Effector memory CD8-positive, alpha-beta T cell (primary cell): ENCODE measurements around the gene PMPCB.
"Not testable (repeated sequence)": the region's sequence is repeated elsewhere in the genome, so short reads cannot be mapped to it uniquely, and the experiment has no call there.

Experiments
- ATAC-seq: fragments of 150-1000 bp; cut with Tn5 transposase; replicated peaks from 2 replicates; pipeline ENCODE4 v1.10.0; 2021; ENCODE audit warnings: mild to moderate bottlenecking, moderate library complexity
- DNase-seq, 3 experiments: peaks; one replicate each; pipeline ENCODE4 v3.0.0; 2021
- H3K27ac Mint-ChIP-seq, 2 donors: one replicate each; pipeline ENCODE4 v1.8.0; 2022; ENCODE audit warnings: mild to moderate bottlenecking in 2 of 2, mixed read lengths in 2 of 2, moderate library complexity in 2 of 2
- H3K27me3 Mint-ChIP-seq, 2 donors: one replicate each; pipeline ENCODE4 v1.8.0; 2022; ENCODE audit warnings: mixed read lengths in 2 of 2
- H3K36me3 Mint-ChIP-seq: one replicate; pipeline ENCODE4 v1.8.0; 2022; ENCODE audit warnings: mild to moderate bottlenecking, moderate library complexity, mixed read lengths; ENCODE audit not compliant: insufficient read depth
- H3K4me1 Mint-ChIP-seq, 2 donors: one replicate each; pipeline ENCODE4 v1.8.0; 2022; ENCODE audit warnings: low read depth in 2 of 2, mixed read lengths in 2 of 2
- H3K4me3 Mint-ChIP-seq, 2 donors: one replicate each; pipeline ENCODE4 v1.8.0; 2022; ENCODE audit warnings: mild to moderate bottlenecking in 2 of 2, mixed read lengths in 2 of 2, moderate library complexity in 2 of 2
- H3K9me3 Mint-ChIP-seq, 2 donors: one replicate each; pipeline ENCODE4 v1.8.0; 2022; ENCODE audit warnings: mixed read lengths in 2 of 2
- total RNA-seq, 9 experiments: gene quantifications; one replicate each; lab custom pipeline; 2026; lab: John Stamatoyannopoulos, UW

Gene PMPCB, protein sequence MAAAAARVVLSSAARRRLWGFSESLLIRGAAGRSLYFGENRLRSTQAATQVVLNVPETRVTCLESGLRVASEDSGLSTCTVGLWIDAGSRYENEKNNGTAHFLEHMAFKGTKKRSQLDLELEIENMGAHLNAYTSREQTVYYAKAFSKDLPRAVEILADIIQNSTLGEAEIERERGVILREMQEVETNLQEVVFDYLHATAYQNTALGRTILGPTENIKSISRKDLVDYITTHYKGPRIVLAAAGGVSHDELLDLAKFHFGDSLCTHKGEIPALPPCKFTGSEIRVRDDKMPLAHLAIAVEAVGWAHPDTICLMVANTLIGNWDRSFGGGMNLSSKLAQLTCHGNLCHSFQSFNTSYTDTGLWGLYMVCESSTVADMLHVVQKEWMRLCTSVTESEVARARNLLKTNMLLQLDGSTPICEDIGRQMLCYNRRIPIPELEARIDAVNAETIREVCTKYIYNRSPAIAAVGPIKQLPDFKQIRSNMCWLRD
- 85.1 to 143 (median 121) reads per million in 9 experiments for total RNA-seq

DNA sequence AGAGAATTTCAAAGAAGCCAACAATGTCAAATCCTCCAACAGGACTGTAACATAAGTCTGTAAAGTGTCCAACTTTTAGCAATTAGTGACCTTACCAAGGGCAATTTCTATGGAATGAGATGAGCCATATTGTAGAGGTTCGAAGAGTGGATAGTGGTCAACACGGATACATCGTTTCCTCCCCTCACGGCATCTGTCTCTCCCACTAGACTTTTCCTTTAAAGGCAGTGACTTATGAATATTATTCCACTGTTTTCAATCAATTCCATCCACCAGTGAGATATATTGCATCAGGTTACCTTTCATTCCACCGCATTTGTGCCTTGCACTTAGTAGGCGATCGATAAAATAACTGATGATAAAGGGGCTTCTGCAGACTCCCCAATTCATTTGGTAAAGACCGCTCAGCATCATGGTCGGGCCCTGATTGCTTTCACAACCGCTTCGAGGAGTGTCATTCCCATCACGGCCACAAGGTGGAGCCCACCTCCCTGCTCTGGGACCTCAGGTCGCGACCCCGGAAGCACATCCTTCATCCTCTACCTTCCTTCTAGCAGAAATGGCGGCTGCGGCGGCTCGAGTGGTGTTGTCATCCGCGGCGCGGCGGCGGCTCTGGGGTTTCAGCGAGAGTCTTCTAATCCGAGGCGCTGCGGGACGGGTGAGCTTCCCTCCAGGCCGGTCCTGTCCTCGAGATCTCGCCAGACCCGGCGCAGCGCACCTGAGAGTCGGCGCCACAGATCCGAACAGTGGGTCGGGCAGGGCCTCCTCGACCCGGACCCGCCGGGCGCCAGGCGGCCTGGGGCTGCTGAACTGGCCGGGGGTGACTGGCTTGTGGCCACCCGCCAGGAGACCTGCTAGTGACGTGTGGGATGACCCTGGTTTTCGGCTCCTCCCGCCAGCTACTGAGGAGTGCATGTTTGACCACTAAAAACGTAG lies at the start of gene PMPCB:
PMPCB (plus strand) TSS at position 535 of the 936 bp plus-strand sequence; CDS start at position 560, 25 bp downstream.
- Mint-ChIP-seq H3K4me3 (peak within 1 kb of the TSS; percentile 86), H3K9me3 (no peaks in the 10 kb centered on the region), H3K4me1 (peaks cover 17 to 29% of the 10 kb centered on the region in 2 donors), H3K27ac (peak within 1 kb of the TSS; percentile 75 to 93), H3K27me3 (peaks cover 0 to 9% of the 10 kb centered on the region in 2 donors), H3K36me3 (peaks cover 43% of the 10 kb centered on the region)
- ATAC-seq (peak; percentile 97), DNase-seq (peak; percentile 96 to 97 (median 97))

DNA sequence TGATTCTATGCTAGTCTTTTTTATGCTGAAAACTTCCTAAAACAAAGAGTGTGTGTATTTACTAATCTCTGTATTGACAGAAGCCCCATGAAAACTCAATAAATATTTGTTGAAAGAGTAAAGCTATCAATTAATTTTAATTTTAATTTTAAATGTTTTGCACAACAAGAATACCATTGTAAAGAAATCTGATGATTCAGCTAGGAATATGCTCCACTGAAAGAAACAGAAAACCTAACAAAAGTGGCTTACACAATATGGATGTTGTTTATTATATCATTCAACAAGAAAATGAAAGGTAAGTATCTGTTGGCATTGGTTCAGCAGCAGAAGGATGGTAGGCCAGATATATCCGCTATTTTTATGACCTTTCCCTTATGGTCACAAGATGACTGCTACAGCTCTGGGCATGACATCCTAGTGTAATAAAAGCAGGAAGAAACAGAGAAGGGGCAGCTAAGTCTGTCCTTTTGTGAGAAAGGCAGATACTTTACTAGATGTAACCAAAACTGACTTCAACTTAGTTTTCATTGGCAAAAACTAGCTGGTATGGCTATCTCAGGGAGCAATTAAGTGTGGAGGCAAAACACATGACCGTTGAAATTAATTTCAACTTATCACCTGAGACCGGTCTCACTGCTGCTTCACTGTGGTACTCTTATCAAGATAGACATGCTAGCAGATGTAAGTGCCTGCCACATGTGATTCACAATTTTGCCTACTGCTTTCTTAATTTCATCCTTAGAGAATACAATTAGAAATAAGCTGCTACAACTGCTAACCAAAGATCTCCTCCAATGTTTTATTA lies 43.3 kb upstream of the PMPCB start:
- H3K36me3 Mint-ChIP-seq, H3K27ac Mint-ChIP-seq, H3K27me3 Mint-ChIP-seq, DNase-seq, H3K4me3 Mint-ChIP-seq, H3K9me3 Mint-ChIP-seq, H3K4me1 Mint-ChIP-seq, ATAC-seq: not testable (repeated sequence)

DNA sequence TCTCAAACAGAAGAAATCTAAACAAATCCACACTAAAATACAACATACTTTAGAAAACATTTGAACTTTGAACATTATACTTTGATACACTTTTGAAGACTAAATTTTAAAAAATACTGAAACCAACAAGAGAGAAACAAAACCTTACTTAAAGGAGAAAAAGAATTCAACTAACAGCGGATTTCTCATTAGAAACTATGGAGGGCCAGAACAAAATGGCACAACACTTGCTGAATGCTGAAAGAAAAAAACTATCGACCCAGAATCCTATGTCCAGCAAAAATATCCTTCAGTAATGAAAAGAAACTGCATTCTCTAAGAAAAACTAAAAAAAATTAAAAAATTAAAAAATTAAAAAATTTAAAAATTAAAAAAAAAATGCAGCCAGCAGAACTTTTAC lies 33.2 kb upstream of the PMPCB start:
- not testable (repeated sequence) for H3K4me1 Mint-ChIP-seq, ATAC-seq, H3K4me3 Mint-ChIP-seq, H3K36me3 Mint-ChIP-seq, H3K27me3 Mint-ChIP-seq, H3K9me3 Mint-ChIP-seq, DNase-seq, H3K27ac Mint-ChIP-seq

DNA sequence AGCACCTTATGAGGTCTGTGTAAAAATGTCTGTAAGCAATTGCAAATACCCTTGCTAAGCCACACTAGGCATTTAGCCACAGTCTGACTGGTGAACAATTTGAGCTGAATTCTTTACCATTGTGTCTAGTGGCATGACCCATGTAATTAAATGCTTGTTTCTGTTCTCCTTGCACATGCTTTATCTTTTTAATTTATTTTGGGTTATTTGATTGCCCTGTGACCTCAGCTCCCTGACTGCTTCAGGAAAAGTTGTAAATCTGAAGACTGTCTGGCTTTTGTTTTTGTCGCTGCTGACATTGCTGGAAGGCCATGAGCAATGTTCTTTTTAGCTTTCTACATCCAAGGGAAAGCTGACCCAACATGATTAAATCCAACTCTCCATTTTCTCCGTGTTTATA lies 31.0 kb upstream of the PMPCB start:
- not testable (repeated sequence) for H3K27ac Mint-ChIP-seq, H3K36me3 Mint-ChIP-seq, H3K9me3 Mint-ChIP-seq, H3K4me3 Mint-ChIP-seq, H3K27me3 Mint-ChIP-seq, DNase-seq, ATAC-seq, H3K4me1 Mint-ChIP-seq

DNA sequence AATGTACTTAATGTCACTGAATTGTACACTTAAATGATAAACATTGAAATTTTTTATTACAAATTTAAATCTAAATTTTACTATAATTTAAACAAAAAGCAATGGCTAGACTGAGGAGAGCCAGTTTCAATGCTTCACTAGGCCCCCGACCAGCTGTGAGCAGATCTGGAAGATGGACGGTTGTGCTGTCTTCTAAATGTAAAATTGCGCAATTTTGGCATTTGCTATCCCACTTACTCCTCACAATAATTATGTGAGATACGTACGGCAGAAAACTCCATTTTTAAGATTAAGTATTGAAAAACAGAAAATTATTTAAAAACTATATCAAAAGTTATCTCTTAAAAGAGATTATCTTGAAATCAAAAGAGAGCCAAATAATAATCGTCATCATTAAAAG lies 23.9 kb upstream of the PMPCB start:
- not testable (repeated sequence) for H3K4me3 Mint-ChIP-seq, DNase-seq, H3K27ac Mint-ChIP-seq, ATAC-seq, H3K9me3 Mint-ChIP-seq, H3K36me3 Mint-ChIP-seq, H3K4me1 Mint-ChIP-seq, H3K27me3 Mint-ChIP-seq

DNA sequence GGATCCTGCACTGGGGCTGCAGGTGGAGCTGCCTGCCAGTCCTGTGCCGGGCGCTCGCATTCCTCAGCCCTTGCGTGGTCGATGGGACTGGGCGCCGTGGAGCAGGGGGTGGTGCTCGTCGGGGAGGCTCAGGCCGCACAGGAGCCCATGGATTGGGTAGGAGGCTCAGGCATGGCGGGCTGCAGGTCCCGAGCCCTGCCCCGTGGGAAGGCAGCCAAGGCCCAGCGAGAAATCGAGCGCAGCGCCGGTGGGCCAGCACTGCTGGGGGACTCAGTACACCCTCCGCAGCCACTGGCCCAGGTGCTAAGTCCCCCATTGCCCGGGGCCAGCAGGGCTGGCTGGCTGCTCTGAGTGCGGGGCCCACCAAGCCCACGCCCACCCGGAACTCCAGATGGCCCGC lies 22.4 kb upstream of the PMPCB start:
- DNase-seq, ATAC-seq, H3K4me3 Mint-ChIP-seq, H3K27ac Mint-ChIP-seq, H3K9me3 Mint-ChIP-seq, H3K36me3 Mint-ChIP-seq, H3K27me3 Mint-ChIP-seq: not testable (repeated sequence)
- H3K4me1 Mint-ChIP-seq: peaks cover 11 to 12% of the 10 kb centered on the region in 2 donors

DNA sequence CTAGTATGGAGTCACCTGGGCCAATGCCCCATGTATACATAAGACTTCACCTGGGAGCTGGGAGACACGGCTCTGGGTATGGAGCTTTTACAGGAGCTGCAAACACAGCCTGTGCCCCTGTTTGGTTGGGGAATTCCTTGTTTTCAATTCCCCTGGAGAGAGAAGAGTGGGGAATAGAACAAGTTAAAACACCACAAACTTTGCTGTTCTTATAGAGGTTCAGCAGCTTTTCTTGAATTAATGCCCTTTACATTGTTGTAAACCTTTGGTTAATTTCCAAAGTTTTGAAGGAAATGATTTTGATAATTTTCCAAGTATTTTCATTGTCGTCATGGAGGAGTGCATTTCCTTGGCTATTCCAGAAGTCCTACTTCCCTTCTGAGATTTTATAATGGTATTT lies 19.0 kb upstream of the PMPCB start:
- not testable (repeated sequence) for H3K9me3 Mint-ChIP-seq, DNase-seq, ATAC-seq, H3K27me3 Mint-ChIP-seq
- Mint-ChIP-seq H3K36me3 (peaks cover 15% of the 10 kb centered on the region), H3K4me3 (peak overlapping the region in 1 of 2 donors; percentile 14), H3K27ac (peak overlapping the region in 1 of 2 donors; percentile 41), H3K4me1 (peaks cover 22 to 25% of the 10 kb centered on the region in 2 donors)

DNA sequence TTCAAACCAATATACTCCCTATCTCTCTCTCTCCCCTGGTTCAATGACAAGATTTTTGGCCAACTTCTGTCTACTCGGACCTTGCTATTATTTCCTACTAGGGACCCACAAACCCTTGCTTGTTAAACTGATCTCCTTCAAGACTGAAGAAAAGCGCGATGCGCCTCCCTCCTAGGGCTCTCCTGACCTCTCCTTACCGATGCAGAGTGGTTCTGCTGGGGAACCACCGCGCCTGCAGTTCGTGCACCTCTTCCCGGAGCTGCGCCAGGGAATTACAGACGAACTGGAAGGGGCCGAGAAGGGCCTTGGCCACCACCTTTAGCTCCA lies 17.6 kb upstream of the PMPCB start:
- Mint-ChIP-seq H3K27ac (peak overlapping the region; percentile 88 to 98), H3K36me3 (peaks cover 15% of the 10 kb centered on the region), H3K4me1 (peaks cover 22 to 25% of the 10 kb centered on the region in 2 donors), H3K4me3 (peak overlapping the region; percentile 80 to 94)
- DNase-seq (peak in 1 of 3 experiments; percentile 37), ATAC-seq (peak; percentile 18)
- not testable (repeated sequence) for H3K27me3 Mint-ChIP-seq, H3K9me3 Mint-ChIP-seq

DNA sequence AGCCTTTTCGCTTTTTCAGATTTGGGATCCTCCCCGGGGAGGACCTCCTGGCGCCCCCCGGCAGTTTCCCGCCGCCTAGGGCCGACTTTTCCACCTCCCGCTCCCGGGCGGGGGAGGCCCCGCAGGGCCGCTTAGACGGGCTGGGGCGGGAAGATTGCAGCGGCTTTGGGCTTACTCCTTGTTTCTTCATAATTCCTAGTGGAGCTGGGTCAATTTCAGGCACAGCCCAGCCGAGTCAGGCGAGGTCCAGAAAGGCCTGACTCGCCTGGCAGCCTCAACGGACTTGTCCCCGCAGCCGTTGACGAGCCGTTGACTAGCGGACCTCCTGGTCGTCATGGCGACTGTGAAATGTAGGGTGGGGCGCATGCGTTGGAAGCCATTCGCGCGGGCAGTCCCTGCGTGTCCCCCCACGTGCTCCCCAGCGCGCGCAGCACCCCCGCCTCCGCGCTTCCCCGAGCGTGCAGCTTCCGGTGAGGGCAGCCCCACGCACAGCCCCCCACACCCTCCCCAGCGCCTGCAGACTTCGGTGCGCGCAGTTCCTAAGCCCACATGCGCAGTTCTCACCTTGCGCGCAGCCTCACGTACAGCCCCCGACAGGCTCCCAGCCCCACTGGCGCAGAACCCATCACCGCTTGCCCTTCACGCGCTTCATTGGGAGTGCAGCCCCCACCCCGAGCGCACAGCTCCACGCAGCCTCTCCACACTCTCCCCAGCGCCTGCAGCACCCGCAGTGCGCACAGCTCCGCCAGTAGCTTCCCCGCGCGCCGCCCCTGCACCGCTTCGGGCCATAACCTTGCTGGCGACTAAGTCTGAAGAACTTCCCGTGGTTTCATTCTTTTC lies 17.1 kb upstream of the PMPCB start:
- ATAC-seq: peak; percentile 92
- peak overlapping the region; percentile 80 to 94 for H3K4me3 Mint-ChIP-seq
- H3K4me1 Mint-ChIP-seq: peaks cover 22 to 25% of the 10 kb centered on the region in 2 donors
- not testable (repeated sequence) for H3K27me3 Mint-ChIP-seq, H3K9me3 Mint-ChIP-seq
- DNase-seq: peak; percentile 93 to 94 (median 93)
- H3K27ac Mint-ChIP-seq: peak overlapping the region; percentile 88 to 98
- peaks cover 15% of the 10 kb centered on the region for H3K36me3 Mint-ChIP-seq

DNA sequence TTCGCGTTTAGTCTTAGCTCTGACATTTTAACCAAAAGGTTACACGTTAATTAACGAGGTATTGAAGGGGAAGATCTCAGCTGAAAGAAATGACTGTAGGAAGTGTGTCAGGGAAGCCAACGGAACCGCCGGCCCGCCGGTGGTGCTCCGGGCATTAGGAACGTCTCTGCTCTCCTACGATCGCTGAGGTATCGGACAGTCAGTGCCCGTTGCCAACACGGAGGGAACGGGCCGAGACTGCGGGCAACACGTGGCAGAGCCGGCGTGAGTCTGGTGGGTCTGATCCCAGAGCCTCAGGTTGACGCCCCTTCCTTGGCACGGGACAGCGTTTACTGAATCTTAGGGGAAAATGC lies 16.5 kb upstream of the PMPCB start:
- not testable (repeated sequence) for ATAC-seq, H3K27me3 Mint-ChIP-seq, DNase-seq, H3K9me3 Mint-ChIP-seq
- peak overlapping the region; percentile 88 to 98 for H3K27ac Mint-ChIP-seq
- peaks cover 15% of the 10 kb centered on the region for H3K36me3 Mint-ChIP-seq
- peak overlapping the region; percentile 80 to 94 for H3K4me3 Mint-ChIP-seq
- H3K4me1 Mint-ChIP-seq: peaks cover 22 to 25% of the 10 kb centered on the region in 2 donors

DNA sequence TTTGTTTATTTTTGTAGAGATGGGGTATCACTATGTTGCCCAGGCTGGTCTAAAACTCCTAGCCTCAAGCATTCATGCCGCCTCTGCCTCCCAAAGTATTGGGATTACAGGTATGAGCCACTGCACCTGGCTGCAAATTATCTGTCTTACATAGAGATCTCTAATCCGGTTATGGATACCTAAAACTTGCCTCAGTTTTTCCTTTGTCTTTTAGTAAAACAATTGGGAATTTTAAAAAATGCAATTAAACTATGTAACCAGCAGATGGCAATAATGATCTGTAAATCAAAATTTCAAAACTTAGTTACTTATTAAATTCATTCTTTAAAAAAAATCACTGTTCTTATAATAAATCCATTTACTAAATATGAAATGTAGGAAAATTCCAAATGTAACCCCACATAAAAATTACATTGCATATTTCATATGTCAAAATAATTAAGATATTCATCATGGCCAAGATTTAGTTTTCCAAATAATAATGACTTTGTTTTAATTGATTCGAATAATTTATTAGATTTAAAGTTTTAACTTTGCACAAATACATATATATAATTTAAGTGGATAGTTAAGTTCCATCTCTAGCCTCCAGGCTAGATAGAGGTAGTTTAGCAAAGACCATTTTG lies 14.3 kb upstream of the PMPCB start:
- Mint-ChIP-seq H3K36me3 (peaks cover 15% of the 10 kb centered on the region), H3K4me1 (peaks cover 22 to 25% of the 10 kb centered on the region in 2 donors)
- H3K27me3 Mint-ChIP-seq, H3K9me3 Mint-ChIP-seq, DNase-seq, ATAC-seq, H3K4me3 Mint-ChIP-seq, H3K27ac Mint-ChIP-seq: not testable (repeated sequence)

DNA sequence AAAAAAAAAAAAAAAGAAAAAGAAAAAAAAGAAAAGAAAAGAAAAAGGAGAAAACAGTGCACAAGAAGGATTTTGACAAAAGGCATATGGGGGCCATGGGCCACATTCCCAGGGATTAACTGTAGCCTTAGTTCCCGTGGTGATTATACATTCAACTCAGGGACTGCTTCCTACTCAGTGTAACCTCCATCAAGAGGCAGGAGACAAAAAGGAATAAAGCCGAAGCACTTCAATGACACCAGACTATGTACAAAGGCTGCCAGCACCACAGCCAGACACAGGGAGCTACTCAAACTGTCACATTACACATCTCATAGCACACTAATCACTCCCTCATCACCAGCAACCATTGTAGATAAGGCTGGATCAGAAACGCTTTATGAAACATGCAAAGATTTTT lies 5.1 kb upstream of the PMPCB start:
- ATAC-seq: no peak
- no peak overlapping the region for H3K4me3 Mint-ChIP-seq

More for the DNA sequence above, 5.1 kb upstream of the PMPCB start:
- Mint-ChIP-seq H3K27me3 (peaks cover 6 to 37% of the 10 kb centered on the region in 2 donors), H3K9me3 (no peaks in the 10 kb centered on the region), H3K27ac (no peak overlapping the region), H3K4me1 (peaks cover 7% of the 10 kb centered on the region in 2 donors), H3K36me3 (peaks cover 2% of the 10 kb centered on the region)
- no peak for DNase-seq
